Keratinocyte (primary cell): Measurements from ENCODE around the gene CAND2.

ENCODE experiments used
- EZH2 ChIP-seq: IDR thresholded peaks from one replicate; pipeline ENCODE4 v1.6.1; 2012; ENCODE audit warnings: inconsistent platforms, mild to moderate bottlenecking, low read length, moderate library complexity
- TF ChIP-seq, protein P1 (sequence below), 3 experiments: IDR thresholded peaks in 1 of 3; conservative IDR thresholded peaks in 1 of 3; optimal IDR thresholded peaks in 1 of 3; 2 replicates in 2 of 3; 3 replicates in 1 of 3; pipeline versions ENCODE3 to v1.5.1; 2011; ENCODE audit warnings: low read length in 3 of 3, mild to moderate bottlenecking in 3 of 3, moderate library complexity in 2 of 3, control low read depth in 1 of 3, inconsistent platforms in 1 of 3; ENCODE audit not compliant: insufficient read depth in 2 of 3; ENCODE audit errors: extremely low read depth in 1 of 3

DNA sequence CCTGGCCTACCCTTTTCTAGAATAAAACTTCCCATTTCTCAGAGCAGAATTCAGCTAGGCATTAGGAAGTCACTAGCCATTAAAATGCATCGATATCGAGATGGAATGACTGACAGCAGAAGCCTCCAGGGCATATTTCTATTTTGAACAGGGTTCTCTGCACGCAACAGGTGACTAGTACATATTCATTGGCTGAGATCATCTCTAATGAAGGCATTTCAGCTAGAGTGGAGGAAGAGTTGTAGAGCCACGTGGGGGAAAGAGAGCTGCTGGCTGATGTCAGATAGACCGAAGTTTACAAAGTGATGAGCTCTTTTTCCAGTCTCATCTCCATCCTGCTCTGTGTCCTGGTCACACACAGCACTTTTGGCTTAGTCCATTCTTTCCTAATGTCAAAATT, 44.9 kb upstream of the CAND2 start:
- TF ChIP-seq, protein P1, sequence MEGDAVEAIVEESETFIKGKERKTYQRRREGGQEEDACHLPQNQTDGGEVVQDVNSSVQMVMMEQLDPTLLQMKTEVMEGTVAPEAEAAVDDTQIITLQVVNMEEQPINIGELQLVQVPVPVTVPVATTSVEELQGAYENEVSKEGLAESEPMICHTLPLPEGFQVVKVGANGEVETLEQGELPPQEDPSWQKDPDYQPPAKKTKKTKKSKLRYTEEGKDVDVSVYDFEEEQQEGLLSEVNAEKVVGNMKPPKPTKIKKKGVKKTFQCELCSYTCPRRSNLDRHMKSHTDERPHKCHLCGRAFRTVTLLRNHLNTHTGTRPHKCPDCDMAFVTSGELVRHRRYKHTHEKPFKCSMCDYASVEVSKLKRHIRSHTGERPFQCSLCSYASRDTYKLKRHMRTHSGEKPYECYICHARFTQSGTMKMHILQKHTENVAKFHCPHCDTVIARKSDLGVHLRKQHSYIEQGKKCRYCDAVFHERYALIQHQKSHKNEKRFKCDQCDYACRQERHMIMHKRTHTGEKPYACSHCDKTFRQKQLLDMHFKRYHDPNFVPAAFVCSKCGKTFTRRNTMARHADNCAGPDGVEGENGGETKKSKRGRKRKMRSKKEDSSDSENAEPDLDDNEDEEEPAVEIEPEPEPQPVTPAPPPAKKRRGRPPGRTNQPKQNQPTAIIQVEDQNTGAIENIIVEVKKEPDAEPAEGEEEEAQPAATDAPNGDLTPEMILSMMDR (optimal IDR thresholded peaks at IDR 0.05 in 1 of 3, IDR thresholded peaks at IDR 0.05 in 1 of 3, conservative IDR thresholded peaks at IDR 0.05 in 1 of 3; ENCODE audit: extremely low read depth in 1 of 3, insufficient read depth in 2 of 3, low read length in 3 of 3): no peak
- TF ChIP-seq EZH2: no peak
